Measurements from ENCODE around the gene CDK6. TPM values are rescaled to one million over a fixed set of nuclear protein-coding genes. Genes with fewer than 3 reads are reported as not detected.

CDK6 gene
- total and polyA plus RNA-seq, 2 experiments from 2014 or later: 7.4 to 23.7 TPM

DNA sequence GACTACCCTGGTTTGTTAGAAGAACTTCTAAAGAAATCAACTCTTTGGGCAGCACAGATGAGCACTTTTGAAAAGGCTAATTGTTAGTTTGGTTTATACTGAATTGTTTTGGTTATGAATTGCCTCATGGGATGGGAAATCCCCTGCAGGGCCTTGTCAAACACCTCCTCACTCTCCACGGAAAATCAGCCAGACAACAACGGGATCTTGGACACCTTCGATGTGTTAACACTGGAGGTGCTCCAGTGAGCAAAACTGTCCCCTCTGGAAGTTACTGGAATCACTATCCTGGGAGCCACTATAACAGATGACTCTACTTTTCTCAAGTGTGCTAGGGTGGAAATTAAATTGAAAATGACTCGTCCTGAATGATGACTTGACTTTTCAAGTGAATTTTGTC is 38.7 kb downstream of the CDK6 start (continued):
- TF ChIP-seq, protein P1, sequence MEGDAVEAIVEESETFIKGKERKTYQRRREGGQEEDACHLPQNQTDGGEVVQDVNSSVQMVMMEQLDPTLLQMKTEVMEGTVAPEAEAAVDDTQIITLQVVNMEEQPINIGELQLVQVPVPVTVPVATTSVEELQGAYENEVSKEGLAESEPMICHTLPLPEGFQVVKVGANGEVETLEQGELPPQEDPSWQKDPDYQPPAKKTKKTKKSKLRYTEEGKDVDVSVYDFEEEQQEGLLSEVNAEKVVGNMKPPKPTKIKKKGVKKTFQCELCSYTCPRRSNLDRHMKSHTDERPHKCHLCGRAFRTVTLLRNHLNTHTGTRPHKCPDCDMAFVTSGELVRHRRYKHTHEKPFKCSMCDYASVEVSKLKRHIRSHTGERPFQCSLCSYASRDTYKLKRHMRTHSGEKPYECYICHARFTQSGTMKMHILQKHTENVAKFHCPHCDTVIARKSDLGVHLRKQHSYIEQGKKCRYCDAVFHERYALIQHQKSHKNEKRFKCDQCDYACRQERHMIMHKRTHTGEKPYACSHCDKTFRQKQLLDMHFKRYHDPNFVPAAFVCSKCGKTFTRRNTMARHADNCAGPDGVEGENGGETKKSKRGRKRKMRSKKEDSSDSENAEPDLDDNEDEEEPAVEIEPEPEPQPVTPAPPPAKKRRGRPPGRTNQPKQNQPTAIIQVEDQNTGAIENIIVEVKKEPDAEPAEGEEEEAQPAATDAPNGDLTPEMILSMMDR (conservative IDR thresholded peaks at IDR 0.05; ENCODE audit: low read depth in 2 of 2): no peak
- no peak for TF ChIP-seq STAT1 (IDR thresholded peaks at IDR 0.05; ENCODE audit: unreplicated experiment)
- TF ChIP-seq ZNF331 (CRISPR knock-in tag; IDR thresholded peaks at IDR 0.05; ENCODE audit: low read depth): no peak
- no peak for TF ChIP-seq ZNF114 (CRISPR knock-in tag; IDR thresholded peaks at IDR 0.05)

DNA sequence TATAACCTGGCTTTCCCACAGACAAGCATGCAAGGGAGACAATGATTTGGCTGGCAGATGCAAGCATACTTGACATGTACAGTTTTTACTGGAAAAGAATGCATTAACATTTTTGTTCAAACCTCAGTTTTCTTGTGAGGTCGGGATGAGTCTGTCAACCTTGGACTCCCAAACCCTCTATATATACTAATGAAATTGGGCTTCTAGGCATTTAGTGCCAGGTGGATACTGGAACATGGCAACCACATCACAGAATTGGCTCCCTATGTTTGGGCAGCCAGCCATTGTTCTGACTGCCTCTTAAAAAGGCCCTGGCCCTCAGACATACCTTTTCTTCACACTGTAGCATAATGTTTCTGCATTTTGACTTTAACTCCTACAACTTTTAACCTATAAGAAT is 39.1 kb downstream of the CDK6 start:
- DNase-seq (ENCODE audit: low spot score): no peak
- no peak overlapping the region for H3K4me2 ChIP-seq
- ATAC-seq: no peak
- TF ChIP-seq ZNF114 (CRISPR knock-in tag; IDR thresholded peaks at IDR 0.05): no peak
- TF ChIP-seq STAT1 (IDR thresholded peaks at IDR 0.05; ENCODE audit: unreplicated experiment): no peak
- no peak for TF ChIP-seq JUNB (IDR thresholded peaks at IDR 0.05; ENCODE audit: unreplicated experiment)
- no peak for TF ChIP-seq NANOG (IDR thresholded peaks at IDR 0.05; ENCODE audit: borderline replicate concordance)
- TF ChIP-seq CREB1 (CRISPR knock-in tag; IDR thresholded peaks at IDR 0.05; ENCODE audit: low read depth): no peak
- TF ChIP-seq, protein P2, sequence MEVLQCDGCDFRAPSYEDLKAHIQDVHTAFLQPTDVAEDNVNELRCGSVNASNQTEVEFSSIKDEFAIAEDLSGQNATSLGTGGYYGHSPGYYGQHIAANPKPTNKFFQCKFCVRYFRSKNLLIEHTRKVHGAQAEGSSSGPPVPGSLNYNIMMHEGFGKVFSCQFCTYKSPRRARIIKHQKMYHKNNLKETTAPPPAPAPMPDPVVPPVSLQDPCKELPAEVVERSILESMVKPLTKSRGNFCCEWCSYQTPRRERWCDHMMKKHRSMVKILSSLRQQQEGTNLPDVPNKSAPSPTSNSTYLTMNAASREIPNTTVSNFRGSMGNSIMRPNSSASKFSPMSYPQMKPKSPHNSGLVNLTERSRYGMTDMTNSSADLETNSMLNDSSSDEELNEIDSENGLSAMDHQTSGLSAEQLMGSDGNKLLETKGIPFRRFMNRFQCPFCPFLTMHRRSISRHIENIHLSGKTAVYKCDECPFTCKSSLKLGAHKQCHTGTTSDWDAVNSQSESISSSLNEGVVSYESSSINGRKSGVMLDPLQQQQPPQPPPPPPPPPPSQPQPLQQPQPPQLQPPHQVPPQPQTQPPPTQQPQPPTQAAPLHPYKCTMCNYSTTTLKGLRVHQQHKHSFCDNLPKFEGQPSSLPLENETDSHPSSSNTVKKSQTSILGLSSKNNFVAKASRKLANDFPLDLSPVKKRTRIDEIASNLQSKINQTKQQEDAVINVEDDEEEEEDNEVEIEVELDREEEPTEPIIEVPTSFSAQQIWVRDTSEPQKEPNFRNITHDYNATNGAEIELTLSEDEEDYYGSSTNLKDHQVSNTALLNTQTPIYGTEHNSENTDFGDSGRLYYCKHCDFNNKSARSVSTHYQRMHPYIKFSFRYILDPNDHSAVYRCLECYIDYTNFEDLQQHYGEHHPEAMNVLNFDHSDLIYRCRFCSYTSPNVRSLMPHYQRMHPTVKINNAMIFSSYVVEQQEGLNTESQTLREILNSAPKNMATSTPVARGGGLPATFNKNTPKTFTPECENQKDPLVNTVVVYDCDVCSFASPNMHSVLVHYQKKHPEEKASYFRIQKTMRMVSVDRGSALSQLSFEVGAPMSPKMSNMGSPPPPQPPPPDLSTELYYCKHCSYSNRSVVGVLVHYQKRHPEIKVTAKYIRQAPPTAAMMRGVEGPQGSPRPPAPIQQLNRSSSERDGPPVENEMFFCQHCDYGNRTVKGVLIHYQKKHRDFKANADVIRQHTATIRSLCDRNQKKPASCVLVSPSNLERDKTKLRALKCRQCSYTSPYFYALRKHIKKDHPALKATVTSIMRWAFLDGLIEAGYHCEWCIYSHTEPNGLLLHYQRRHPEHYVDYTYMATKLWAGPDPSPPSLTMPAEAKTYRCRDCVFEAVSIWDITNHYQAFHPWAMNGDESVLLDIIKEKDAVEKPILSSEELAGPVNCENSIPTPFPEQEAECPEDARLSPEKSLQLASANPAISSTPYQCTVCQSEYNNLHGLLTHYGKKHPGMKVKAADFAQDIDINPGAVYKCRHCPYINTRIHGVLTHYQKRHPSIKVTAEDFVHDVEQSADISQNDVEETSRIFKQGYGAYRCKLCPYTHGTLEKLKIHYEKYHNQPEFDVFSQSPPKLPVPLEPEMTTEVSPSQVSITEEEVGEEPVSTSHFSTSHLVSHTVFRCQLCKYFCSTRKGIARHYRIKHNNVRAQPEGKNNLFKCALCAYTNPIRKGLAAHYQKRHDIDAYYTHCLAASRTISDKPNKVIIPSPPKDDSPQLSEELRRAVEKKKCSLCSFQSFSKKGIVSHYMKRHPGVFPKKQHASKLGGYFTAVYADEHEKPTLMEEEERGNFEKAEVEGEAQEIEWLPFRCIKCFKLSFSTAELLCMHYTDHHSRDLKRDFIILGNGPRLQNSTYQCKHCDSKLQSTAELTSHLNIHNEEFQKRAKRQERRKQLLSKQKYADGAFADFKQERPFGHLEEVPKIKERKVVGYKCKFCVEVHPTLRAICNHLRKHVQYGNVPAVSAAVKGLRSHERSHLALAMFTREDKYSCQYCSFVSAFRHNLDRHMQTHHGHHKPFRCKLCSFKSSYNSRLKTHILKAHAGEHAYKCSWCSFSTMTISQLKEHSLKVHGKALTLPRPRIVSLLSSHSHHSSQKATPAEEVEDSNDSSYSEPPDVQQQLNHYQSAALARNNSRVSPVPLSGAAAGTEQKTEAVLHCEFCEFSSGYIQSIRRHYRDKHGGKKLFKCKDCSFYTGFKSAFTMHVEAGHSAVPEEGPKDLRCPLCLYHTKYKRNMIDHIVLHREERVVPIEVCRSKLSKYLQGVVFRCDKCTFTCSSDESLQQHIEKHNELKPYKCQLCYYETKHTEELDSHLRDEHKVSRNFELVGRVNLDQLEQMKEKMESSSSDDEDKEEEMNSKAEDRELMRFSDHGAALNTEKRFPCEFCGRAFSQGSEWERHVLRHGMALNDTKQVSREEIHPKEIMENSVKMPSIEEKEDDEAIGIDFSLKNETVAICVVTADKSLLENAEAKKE (CRISPR knock-in tag; IDR thresholded peaks at IDR 0.05): no peak
- no peak for TF ChIP-seq ZNF331 (CRISPR knock-in tag; IDR thresholded peaks at IDR 0.05; ENCODE audit: low read depth)
- TF ChIP-seq, protein P1 (conservative IDR thresholded peaks at IDR 0.05; ENCODE audit: low read depth in 2 of 2): no peak
- no peak for TF ChIP-seq POLR2AphosphoS5 (IDR thresholded peaks at IDR 0.05; ENCODE audit: low read depth)
- TF ChIP-seq EZH2 (IDR thresholded peaks at IDR 0.05; ENCODE audit: low read depth, unreplicated experiment): no peak
- TF ChIP-seq, protein P3, sequence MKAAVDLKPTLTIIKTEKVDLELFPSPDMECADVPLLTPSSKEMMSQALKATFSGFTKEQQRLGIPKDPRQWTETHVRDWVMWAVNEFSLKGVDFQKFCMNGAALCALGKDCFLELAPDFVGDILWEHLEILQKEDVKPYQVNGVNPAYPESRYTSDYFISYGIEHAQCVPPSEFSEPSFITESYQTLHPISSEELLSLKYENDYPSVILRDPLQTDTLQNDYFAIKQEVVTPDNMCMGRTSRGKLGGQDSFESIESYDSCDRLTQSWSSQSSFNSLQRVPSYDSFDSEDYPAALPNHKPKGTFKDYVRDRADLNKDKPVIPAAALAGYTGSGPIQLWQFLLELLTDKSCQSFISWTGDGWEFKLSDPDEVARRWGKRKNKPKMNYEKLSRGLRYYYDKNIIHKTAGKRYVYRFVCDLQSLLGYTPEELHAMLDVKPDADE (IDR thresholded peaks at IDR 0.05): no peak
- no peak for TF ChIP-seq EZH2phosphoT487 (IDR thresholded peaks at IDR 0.05; ENCODE audit: unreplicated experiment)

More for the DNA sequence above, 39.1 kb downstream of the CDK6 start:
- Mint-ChIP-seq H3K36me3 (ENCODE audit: low read depth) (no peaks in the 10 kb centered on the region), H3K27me3 (ENCODE audit: insufficient read depth, low read depth, poor library complexity) (peaks cover 2% of the 10 kb centered on the region), H3K27ac (no peak overlapping the region), H3K9me3 (no peaks in the 10 kb centered on the region; the same call in 2 of the 3 replicates), H3K4me1 (peaks cover 8% of the 10 kb centered on the region; the same call in 2 of the 3 replicates), H3K4me3 (no peak overlapping the region)
- no peak overlapping the region for H3K27ac ChIP-seq (ENCODE audit: low read depth)
- H3K4me1 ChIP-seq (ENCODE audit: insufficient read depth): peaks cover 20% of the 10 kb centered on the region
- no peaks in the 10 kb centered on the region for H4K20me1 ChIP-seq (replicated peaks; ENCODE audit: insufficient read depth)
- H3K79me2 ChIP-seq (replicated peaks; ENCODE audit: insufficient read depth): peaks cover 17% of the 10 kb centered on the region
- H3K4me3 ChIP-seq: no peak overlapping the region
- H3K27me3 ChIP-seq (ENCODE audit: insufficient read depth): no peaks in the 10 kb centered on the region
- H3K36me3 ChIP-seq (ENCODE audit: insufficient read depth): no peaks in the 10 kb centered on the region
- peaks cover 11% of the 10 kb centered on the region for H3K9me2 ChIP-seq (ENCODE audit: insufficient read depth)
- H3F3A ChIP-seq (replicated peaks; ENCODE audit: low read depth): no peaks in the 10 kb centered on the region
- H2AFZ ChIP-seq: no peak overlapping the region
